ENCODE measurements around the gene ZNF224.
"Not testable (repeated sequence)": the region's sequence is repeated elsewhere in the genome, so short reads cannot be mapped to it uniquely, and the experiment has no call there.

- TF ChIP-seq POLR2A, POLR2AphosphoS5 (IDR thresholded peaks at IDR 0.05; ENCODE audit: low read depth, low read length): not testable (repeated sequence)
These were observed 27.0 kb downstream of the ZNF224 start for GRCh38 chr19:44121162-44121561.

Data from GM12891 (cell line).